Fibroblast of skin of abdomen (primary cell): ENCODE results near the gene PLEKHS1. TPM values are rescaled to one million over a fixed set of nuclear protein-coding genes. Genes with fewer than 3 reads are reported as not detected.

Source experiments
- DNase-seq: peaks from one replicate; pipeline ENCODE4 v3.0.0-alpha.2; 2013
- polyA plus RNA-seq, 2 experiments: library from polyadenylated mRNA; unstranded; fragments of 120-200 nt; gene quantifications; one replicate each; pipeline ENCODE4 v1.2.1, GENCODE V29; 2013; ENCODE audit not compliant: insufficient read length in 2 of 2

Gene PLEKHS1
- polyA plus RNA-seq (2013, experiment 1 of 2; ENCODE audit: insufficient read length), result not detected
- polyA plus RNA-seq (2013, experiment 2 of 2; ENCODE audit: insufficient read length), result not detected

DNA sequence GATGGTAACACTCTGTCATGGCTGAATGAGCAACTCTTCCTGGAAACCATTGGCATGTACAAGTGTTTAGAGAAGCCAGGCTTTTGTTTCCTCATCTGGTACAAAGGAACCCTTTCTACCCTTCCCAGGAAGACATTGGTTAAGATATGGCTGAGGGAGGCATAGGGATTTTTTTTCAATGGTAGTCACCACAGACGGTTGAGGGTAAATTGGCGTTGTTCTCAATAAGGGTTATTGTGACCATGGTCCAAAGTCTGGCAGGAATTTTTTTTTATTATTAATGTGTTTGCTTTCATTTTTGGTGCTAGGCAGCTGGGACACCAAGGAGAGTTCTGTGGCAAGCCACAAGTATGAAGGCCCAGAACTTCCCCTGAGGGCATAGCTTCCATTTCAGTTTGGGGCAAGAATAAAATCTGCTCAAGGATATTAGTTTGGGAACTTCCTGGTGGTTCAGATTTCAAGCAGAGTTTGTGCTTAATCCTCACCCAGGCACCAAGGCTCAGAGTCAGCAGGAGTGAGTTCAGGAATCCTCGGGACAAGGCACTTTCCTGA, at the start of gene PLEKHS1:
Gene PLEKHS1, plus strand, starts transcription at position 502 of the 552 bp plus-strand sequence. CDS start 3,596 bp downstream, outside the sequence.
- no peak for DNase-seq

DNA sequence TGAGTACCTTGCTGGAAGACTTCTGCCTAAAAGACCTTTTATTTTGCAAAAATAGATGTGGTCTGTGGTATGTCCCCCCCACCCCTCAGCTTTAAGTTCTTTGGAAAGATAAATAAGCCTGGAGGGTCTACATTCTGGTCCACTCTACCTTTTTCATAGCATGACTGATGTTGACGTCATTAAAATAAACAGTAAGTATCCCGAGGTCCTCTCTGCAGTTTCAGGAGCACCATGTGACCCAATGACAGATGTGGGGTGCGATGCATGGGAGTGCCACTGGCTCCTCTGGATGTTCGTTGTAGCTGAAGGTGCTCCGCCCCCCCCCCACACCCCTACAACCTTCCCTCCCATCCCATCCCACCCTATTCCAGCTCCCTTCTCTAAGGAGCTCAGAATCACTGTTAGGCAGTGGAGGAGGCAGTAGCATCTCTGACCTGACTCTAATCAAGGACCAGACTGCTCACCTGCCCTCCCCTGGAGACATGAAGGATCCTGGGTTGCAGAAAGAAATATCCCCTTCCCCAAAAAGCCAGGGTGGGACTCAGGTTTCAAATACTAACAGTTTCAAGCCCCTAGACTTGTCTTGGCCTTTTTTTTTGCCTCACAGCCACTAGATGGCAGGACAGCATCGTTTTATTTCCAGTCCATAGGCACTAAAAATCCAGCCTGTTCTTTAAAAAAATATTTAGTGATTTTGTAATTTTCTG, 46.7 kb upstream of the PLEKHS1 start:
- DNase-seq, result peak; percentile 40

GRCh38 chr10:113705344-113705652, 46.2 kb upstream of the PLEKHS1 start:
- no peak for DNase-seq

GRCh38 chr10:113706623-113707022, 44.9 kb upstream of the PLEKHS1 start:
- DNase-seq, result no peak

DNA sequence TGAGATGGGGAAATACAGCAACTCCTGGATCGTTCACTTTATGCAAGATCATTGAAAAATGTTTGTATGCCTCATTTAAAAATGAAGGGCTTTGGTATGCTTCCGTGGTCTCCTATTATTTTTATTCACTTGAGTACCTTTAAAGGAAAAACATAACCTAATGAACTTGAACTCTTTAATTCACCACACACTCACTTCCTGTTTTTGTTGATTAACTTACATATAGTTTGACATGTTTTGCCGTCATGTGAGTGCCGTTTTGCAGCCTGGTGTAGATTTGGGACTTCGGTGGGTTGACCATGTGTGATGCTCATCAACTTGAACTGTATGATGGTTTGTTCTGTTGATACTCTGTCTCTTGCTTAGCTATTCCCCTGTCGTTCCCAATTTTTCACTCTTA, 42.8 kb upstream of the PLEKHS1 start:
- no peak for DNase-seq

GRCh38 chr10:113709221-113709838, 42.2 kb upstream of the PLEKHS1 start:
- peak; percentile 78 for DNase-seq

DNA sequence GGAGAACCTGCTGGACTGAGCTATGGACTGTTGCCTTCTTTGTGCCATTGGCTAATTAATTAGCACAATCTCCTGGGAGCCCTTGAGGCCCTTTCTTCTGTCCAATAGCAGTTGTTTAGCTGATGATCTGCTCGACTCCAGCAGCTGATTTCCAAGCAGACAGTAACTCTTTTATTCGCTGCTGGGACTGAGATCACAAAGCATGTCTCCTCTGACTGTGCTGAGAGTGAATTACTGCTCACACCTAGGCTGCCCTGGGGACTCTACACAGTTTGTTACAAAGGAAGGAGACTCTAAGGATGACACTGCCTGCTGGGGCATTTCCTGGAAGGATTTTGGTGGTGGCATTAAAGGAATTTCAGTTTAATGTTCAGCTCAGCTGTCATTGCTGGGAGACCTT, 40.3 kb upstream of the PLEKHS1 start:
- no peak for DNase-seq

DNA sequence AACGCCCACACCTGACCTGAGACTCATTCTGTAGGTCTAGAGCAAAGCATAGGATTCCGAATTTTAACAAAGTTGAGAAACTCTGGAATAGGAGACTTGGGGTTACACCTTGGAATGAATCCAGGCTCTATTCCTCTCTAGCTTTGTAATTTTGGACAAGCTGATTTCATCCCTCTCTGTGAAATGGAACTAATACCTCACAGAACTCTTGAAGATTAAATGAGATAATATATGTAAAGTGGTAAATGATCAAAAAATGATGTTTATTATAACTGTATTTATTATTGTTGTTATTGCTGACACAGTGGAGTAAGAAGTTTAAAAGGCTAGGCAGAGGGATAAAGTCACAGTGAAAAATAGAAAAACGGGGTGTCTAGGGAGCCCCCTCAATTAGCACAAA, 39.5 kb upstream of the PLEKHS1 start:
- DNase-seq, result no peak

GRCh38 chr10:113712755-113713639, 38.5 kb upstream of the PLEKHS1 start:
- DNase-seq, result no peak

GRCh38 chr10:113713640-113713982, 37.9 kb upstream of the PLEKHS1 start:
- no peak for DNase-seq

DNA sequence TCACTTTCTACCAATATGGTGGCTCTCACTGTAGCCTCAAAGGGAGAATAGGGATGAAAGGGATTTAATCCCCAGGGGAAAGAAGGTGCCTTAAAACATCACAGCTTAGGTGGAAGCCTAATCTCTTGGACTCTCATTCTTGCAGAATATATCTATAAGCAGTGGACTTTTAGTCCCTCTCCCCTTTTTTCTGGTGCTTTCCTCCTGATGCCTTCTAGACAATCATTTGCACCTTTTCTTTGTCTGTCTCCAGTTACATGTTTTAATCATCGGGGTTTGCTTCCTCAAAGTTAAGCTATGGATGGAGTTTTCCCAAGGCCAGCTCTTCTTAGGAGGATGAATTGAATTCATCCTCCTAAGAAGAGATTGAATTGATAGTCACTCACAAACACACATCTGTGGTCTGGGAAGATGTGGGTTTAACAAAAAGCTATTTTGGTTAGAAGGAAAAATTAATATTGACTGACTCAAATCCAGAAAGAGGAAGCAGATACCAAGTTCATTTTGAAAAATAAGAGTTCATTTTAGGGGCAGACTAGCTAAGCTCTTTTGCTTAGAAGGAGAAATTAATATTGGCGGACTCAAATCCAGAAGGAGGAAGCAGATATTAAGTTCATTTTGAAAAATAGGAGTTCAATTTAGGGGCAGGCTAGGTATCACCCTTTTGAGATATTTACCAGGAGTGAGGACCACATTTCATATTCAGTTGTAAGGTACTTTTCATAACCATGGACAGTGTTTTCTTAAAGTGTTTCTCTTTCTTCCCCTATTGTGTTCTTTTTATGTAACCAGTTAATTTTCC, 35.2 kb upstream of the PLEKHS1 start:
- no peak for DNase-seq

DNA sequence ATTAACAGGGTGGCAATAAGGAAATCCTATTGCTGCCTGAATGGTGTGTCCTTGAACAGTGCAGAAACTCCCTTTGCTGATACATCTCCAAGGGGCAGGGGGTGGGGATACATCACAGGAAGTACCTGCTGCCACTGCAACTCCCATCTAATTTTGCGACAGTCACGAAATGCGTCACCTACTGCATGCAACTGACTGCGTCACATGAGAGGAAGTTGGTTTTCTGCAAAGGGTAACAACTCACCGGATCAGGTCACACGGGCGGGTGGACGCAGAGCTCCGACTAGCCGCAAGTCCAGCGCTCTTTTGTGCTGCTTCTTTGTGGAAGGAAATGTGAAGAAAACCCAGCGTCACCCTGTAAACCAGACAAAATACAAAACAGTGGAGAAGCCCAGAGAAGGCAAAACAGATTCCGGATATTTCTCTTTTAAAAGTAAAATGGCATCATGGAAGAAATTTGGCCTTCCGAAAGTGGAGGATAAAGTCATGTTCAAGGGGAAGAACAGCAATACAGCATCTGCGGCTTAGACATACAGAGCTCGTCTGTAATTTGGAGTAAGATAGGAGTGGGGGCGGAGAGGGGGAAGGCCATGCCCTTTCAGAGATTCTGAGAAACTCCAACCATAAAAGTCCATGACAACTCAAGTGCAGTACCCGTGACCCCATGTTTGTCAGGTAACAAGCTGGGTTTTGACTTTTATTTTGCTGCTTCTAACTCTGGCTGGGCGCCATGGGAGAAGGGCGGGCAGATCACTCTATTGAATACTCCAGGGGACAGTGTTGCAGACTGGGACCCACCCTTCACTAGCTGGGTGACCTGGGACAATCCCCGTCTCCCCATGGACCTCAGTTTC, 32.3 kb upstream of the PLEKHS1 start:
- no peak for DNase-seq

- no peak for DNase-seq
These were observed 31.1 kb upstream of the PLEKHS1 start for GRCh38 chr10:113720386-113720785.

GRCh38 chr10:113732160-113732881, 19.2 kb upstream of the PLEKHS1 start:
- DNase-seq, result no peak

DNA sequence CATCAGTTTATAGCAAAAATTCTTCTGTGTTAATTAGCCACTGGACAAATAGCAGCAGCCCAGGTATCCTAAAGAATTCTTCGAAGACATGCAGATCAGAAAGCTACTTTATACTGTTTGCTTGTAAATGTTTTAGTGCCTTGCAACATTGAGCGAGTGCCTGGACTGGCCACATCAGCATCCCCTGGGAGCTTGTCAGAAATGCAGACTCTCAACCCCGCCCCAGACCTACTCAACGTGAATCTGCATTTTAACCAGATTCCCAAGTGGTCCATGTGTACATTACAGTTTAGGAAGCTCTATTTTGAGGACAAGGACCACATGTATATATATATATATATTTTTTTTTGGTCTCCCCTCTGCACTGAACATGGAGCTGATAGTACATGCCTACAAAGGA, 18.5 kb upstream of the PLEKHS1 start:
- no peak for DNase-seq

DNA sequence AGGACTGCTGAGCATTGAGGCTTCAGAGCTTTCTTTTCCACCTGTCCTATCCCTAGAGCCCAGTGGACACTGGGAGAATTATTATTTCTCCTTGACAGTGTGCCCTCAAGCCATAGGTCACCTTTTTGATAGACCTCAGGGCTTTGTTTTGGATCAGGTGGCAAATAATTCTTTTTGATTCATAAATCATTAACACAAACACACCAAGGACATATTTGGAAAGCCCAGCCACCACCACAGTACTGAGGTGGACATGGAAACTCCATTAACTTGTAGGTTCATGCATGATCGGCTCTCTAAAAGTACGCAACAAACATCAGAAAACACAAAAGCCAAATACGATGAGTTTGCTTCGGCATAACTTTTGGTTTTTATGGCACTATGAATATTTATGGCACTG, 17.8 kb upstream of the PLEKHS1 start:
- DNase-seq, result no peak

- DNase-seq, result peak; percentile 2
These were observed 15.6 kb upstream of the PLEKHS1 start for GRCh38 chr10:113735913-113736312.

DNA sequence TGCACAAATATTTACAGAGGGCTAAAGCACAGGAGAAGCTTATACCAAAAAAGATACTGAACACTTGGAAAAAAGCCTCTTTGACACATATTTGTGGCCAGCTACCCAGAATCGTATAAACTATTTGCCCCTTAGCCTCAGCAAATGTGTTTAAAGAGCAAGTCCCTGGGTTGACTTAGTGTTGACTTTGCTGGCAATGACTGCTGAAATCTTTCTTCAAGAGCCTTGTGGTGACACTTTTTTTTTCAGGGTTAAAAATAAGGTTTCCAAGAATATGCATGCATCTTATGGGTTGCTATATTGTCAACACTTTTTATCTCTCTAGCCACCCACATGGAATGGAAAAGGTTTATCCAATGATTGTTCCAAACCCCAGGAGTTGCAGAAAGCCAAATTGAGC, 14.9 kb upstream of the PLEKHS1 start:
- DNase-seq, result peak; percentile 18

DNA sequence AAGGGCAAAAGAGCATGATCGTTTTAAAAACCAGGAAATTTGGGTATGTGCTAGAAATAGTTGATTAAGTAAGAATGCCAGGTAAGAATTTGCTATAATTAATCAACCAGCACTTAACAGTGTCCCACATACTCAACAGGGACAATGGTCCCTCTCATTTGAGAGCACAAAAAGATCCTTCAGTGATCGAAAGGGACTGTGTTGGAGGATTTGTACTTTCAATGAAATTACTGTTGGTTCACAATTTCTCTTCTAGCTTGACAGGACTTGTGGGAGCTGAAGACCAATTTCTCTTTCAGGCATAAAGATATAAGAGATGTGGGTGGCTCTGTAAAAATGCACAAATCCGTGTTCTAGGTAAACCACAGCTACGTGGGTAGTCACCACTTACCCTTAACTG, 12.5 kb upstream of the PLEKHS1 start:
- DNase-seq, result no peak

DNA sequence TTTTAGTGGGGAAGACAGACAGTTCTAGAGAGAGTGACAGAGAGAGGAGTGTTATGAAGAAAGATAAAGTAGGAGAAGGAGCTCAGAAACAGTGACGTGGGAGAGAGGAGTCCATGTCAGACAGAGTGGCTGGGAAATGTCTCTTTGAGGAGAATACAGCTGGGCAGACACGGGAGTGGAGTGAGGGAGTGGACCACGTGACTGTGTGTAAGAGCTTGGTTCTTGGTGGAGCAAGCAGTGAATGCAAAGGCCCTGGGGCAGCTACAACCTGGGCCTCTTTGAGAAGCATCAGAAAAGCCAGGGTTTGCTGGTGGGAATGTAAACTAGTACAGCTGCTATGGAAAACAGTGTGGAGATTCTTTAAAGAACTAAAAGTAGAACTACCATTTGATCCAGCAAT, 11.9 kb upstream of the PLEKHS1 start:
- no peak for DNase-seq

GRCh38 chr10:113740850-113741249, 10.6 kb upstream of the PLEKHS1 start:
- no peak for DNase-seq
